ENCODE results near the gene XYLT1.

XYLT1 gene

DNA sequence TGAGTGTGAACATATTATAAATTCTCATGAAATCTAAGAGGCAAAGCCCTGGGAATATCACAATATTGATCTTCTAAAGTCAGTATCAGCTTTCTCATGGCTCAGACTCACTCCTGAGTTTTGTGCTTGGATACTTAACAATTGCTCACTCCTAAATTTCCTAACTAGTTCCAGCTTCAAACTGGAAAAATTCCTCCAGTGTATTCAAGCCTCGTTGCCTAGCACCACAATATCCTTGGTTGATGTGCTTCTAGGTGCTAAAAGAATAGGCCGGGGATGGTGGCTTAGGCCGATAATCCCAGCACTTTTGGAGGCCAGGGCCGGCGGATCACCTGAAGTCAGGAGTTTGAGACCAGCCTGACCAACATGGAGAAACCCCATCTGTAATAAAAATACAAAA is 62.5 kb downstream of the XYLT1 start:
- no peak for DNase-seq
- Histone ChIP-seq H3K27me3 (replicated peaks) (no peaks in the 10 kb centered on the region), H3K27ac (no peak overlapping the region), H3K36me3 (replicated peaks) (no peaks in the 10 kb centered on the region), H3K4me3 (ENCODE audit: low read depth, low read length) (no peak overlapping the region)
- TF ChIP-seq, protein P1, sequence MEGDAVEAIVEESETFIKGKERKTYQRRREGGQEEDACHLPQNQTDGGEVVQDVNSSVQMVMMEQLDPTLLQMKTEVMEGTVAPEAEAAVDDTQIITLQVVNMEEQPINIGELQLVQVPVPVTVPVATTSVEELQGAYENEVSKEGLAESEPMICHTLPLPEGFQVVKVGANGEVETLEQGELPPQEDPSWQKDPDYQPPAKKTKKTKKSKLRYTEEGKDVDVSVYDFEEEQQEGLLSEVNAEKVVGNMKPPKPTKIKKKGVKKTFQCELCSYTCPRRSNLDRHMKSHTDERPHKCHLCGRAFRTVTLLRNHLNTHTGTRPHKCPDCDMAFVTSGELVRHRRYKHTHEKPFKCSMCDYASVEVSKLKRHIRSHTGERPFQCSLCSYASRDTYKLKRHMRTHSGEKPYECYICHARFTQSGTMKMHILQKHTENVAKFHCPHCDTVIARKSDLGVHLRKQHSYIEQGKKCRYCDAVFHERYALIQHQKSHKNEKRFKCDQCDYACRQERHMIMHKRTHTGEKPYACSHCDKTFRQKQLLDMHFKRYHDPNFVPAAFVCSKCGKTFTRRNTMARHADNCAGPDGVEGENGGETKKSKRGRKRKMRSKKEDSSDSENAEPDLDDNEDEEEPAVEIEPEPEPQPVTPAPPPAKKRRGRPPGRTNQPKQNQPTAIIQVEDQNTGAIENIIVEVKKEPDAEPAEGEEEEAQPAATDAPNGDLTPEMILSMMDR (IDR thresholded peaks at IDR 0.05; ENCODE audit: low read depth, low read length, missing control alignments) = no peak
- in situ Hi-C loops (cut with HindIII; ENCODE audit: low pct_ligation_motif_present, low sequenced_read_pairs) = no loop called here

GRCh38 chr16:17407321-17407720 is 63.4 kb downstream of the XYLT1 start:
- Histone ChIP-seq H3K4me3 (ENCODE audit: low read depth, low read length) (no peak overlapping the region), H3K27ac (no peak overlapping the region), H3K27me3 (replicated peaks) (no peaks in the 10 kb centered on the region), H3K36me3 (replicated peaks) (no peaks in the 10 kb centered on the region)
- TF ChIP-seq, protein P1 (IDR thresholded peaks at IDR 0.05; ENCODE audit: low read depth, low read length, missing control alignments) = no peak
- in situ Hi-C loops (cut with HindIII; ENCODE audit: low pct_ligation_motif_present, low sequenced_read_pairs) = no loop called here
- DNase-seq = no peak

DNA sequence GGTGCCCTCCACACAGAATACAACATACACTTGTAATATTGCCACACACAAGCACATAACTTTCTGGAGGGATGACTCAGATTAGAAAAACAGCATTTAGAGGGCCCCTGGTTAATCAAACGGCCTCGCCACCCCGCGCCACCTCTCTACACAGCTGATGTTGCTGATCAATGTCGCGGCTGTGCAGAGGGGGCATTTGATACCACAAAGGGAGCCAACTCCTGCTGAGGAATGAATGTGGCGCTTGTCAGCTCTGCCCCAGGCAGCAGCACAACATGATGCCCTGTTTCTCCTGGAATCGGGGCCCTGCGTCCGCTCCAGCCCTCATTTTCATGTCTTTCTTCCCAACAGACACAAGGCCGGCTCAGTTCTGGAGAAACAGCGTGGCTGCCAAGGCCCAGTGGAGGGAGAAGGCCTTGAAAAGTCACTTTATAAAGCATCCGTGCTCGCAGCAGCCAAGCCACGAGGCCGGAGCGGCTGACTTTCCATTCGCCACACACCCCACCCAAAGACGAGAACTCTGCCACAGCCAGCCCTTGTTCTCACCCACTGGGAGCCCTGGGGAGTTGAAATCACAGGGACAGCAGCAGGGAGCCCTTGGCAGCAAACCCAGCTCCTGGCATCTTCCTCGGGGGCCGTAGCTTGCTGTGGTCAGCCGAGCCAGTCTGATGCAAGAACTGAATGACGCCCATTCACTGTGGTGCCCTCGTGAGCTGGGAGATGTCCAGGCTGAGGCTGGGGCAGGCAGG is 65.6 kb downstream of the XYLT1 start:
- Histone ChIP-seq H3K27ac (no peak overlapping the region), H3K27me3 (replicated peaks) (no peaks in the 10 kb centered on the region), H3K36me3 (replicated peaks) (no peaks in the 10 kb centered on the region), H3K4me3 (ENCODE audit: low read depth, low read length) (no peak overlapping the region)
- in situ Hi-C loops (cut with HindIII; ENCODE audit: low pct_ligation_motif_present, low sequenced_read_pairs) = no loop called here
- DNase-seq = no peak
- TF ChIP-seq, protein P1 (IDR thresholded peaks at IDR 0.05; ENCODE audit: low read depth, low read length, missing control alignments) = no peak

GRCh38 chr16:17403859-17404545 is 66.8 kb downstream of the XYLT1 start:
- Histone ChIP-seq H3K4me3 (ENCODE audit: low read depth, low read length) (no peak overlapping the region), H3K27me3 (replicated peaks) (no peaks in the 10 kb centered on the region), H3K36me3 (replicated peaks) (no peaks in the 10 kb centered on the region), H3K27ac (no peak overlapping the region)
- TF ChIP-seq, protein P1 (IDR thresholded peaks at IDR 0.05; ENCODE audit: low read depth, low read length, missing control alignments) = no peak
- in situ Hi-C loops (cut with HindIII; ENCODE audit: low pct_ligation_motif_present, low sequenced_read_pairs) = no loop called here
- DNase-seq = no peak

GRCh38 chr16:17403156-17403809 is 67.5 kb downstream of the XYLT1 start:
- H3K4me3 ChIP-seq (ENCODE audit: low read depth, low read length) = no peak overlapping the region
- H3K27me3 ChIP-seq (replicated peaks) = no peaks in the 10 kb centered on the region
- no peaks in the 10 kb centered on the region for H3K36me3 ChIP-seq (replicated peaks)
- TF ChIP-seq, protein P1 (IDR thresholded peaks at IDR 0.05; ENCODE audit: low read depth, low read length, missing control alignments) = no peak
- in situ Hi-C loops (cut with HindIII; ENCODE audit: low pct_ligation_motif_present, low sequenced_read_pairs) = no loop called here
- DNase-seq = no peak
- no peak overlapping the region for H3K27ac ChIP-seq

All from brain microvascular endothelial cell (primary cell).